B cell (primary cell): ENCODE data around the gene DNAAF8. TPM values are rescaled to one million over a fixed set of nuclear protein-coding genes. Genes with fewer than 3 reads are reported as not detected.

Source experiments
- ATAC-seq: fragments of 200-7000 bp; cut with Tn5 transposase; one replicate; pipeline ENCODE4 v1.10.0; 2021; ENCODE audit warnings: low read depth, mild to moderate bottlenecking, moderate number of reproducible peaks, moderate library complexity
- CTCF ChIA-PET: fragments of 350-600 bp; sonication (Branson Sonifier 250); formaldehyde crosslinking; loops from one replicate; lab custom pipeline; 2021; ENCODE audit warnings: antibody characterized with exemption, inconsistent platforms; lab: Charles Lee
- POLR2A ChIA-PET: fragments of 350-600 bp; sonication (Branson Sonifier 250); formaldehyde crosslinking; loops from one replicate; lab custom pipeline; 2021; ENCODE audit warnings: antibody characterized with exemption; lab: Charles Lee
- DNase-seq: peaks from one replicate; pipeline ENCODE4 v3.0.0; 2013
- H2AFZ ChIP-seq: 2 replicates; pipeline ENCODE4 v1.6.1; 2012; ENCODE audit warnings: mild to moderate bottlenecking, low read depth, low read length; ENCODE audit not compliant: insufficient read depth, poor library complexity, severe bottlenecking
- H3K27ac ChIP-seq, 2 donors: 1 replicate in 1 of 2; 2 replicates in 1 of 2; pipeline ENCODE4 v1.5.1; 2012 to 2013; ENCODE audit warnings: low read length in 2 of 2, mild to moderate bottlenecking in 2 of 2, moderate library complexity in 1 of 2
- H3K27me3 ChIP-seq, 4 experiments: fragments of 200-600 bp in 1 of 4; sonication (generic) in 1 of 4; replicated peaks in 1 of 4; 1 replicate in 2 of 4; 2 replicates in 2 of 4; pipeline versions ENCODE4 v1.6.1 to v1.7.0; 2013 to 2016; ENCODE audit warnings: low read length in 3 of 4, mild to moderate bottlenecking in 2 of 4, mixed read lengths in 1 of 4, moderate library complexity in 1 of 4; ENCODE audit not compliant: insufficient read depth in 4 of 4, control insufficient read depth in 3 of 4; ENCODE audit errors: control extremely low read depth in 1 of 4
- H3K36me3 ChIP-seq, 2 experiments: replicated peaks in 1 of 2; 1 replicate in 1 of 2; 2 replicates in 1 of 2; pipeline versions ENCODE4 v1.6.1 to v1.7.1; 2013; ENCODE audit warnings: low read length in 1 of 2; ENCODE audit not compliant: insufficient read depth in 2 of 2, control insufficient read depth in 1 of 2; ENCODE audit errors: control extremely low read depth in 1 of 2, extremely low read depth in 1 of 2
- H3K4me1 ChIP-seq, 2 donors: fragments of 200-600 bp in 1 of 2; sonication (generic) in 1 of 2; 1 replicate in 1 of 2; 2 replicates in 1 of 2; pipeline versions ENCODE4 v1.5.1 to v1.6.1; 2013 to 2017; ENCODE audit warnings: low read length in 2 of 2; ENCODE audit not compliant: control insufficient read depth in 2 of 2, insufficient read depth in 2 of 2
- H3K4me2 ChIP-seq: replicated peaks from 2 replicates; pipeline ENCODE3; 2012; ENCODE audit warnings: mild to moderate bottlenecking, low read depth, low read length; ENCODE audit not compliant: poor library complexity, severe bottlenecking
- H3K4me3 ChIP-seq, 5 experiments: fragments of 200-600 bp in 1 of 5; sonication (generic) in 1 of 5; 1 replicate in 3 of 5; 2 replicates in 2 of 5; pipeline versions ENCODE4 v1.5.1 to v1.7.0; 2011 to 2016; ENCODE audit warnings: low read length in 4 of 5, mild to moderate bottlenecking in 4 of 5, low read depth in 2 of 5, control low read depth in 1 of 5, moderate library complexity in 1 of 5; ENCODE audit not compliant: insufficient read depth in 1 of 5; ENCODE audit errors: control extremely low read depth in 1 of 5, extremely low read depth in 1 of 5
- H3K79me2 ChIP-seq: fragments of 200-600 bp; sonication (generic); one replicate; pipeline ENCODE4 v1.6.0; 2016; ENCODE audit warnings: low read length; ENCODE audit not compliant: control insufficient read depth, insufficient read depth
- H3K9ac ChIP-seq: fragments of 200-600 bp; sonication (generic); 2 replicates; pipeline ENCODE4 v1.6.1; 2017; ENCODE audit warnings: mild to moderate bottlenecking, low read length, moderate library complexity
- H3K9me3 ChIP-seq, 3 donors: one replicate each; pipeline versions ENCODE4 v1.6.1 to v1.7.1; 2013; ENCODE audit warnings: low read length in 2 of 3; ENCODE audit not compliant: control insufficient read depth in 2 of 3, insufficient read depth in 1 of 3; ENCODE audit errors: control extremely low read depth in 1 of 3
- H4K20me1 ChIP-seq: 2 replicates; pipeline ENCODE4 v1.6.0; 2012; ENCODE audit warnings: mild to moderate bottlenecking, low read length; ENCODE audit not compliant: insufficient read depth, control insufficient read depth, poor library complexity, severe bottlenecking
- H3K27ac Mint-ChIP-seq: one replicate; pipeline ENCODE4 v1.8.0; 2021; ENCODE audit warnings: mixed read lengths
- H3K27me3 Mint-ChIP-seq: one replicate; pipeline ENCODE4 v1.8.0; 2021; ENCODE audit warnings: mixed read lengths
- H3K4me1 Mint-ChIP-seq: one replicate; pipeline ENCODE4 v1.8.0; 2021; ENCODE audit warnings: mixed read lengths
- H3K4me3 Mint-ChIP-seq: one replicate; pipeline ENCODE4 v1.8.0; 2021; ENCODE audit warnings: mixed read lengths
- H3K9me3 Mint-ChIP-seq: one replicate; pipeline ENCODE4 v1.8.0; 2022; ENCODE audit warnings: mixed read lengths; ENCODE audit not compliant: insufficient read depth
- CTCF ChIP-seq: fragments of 200-600 bp; IDR thresholded peaks from one replicate; pipeline ENCODE4 v1.8.0; 2022; ENCODE audit warnings: antibody characterized with exemption, mild to moderate bottlenecking
- EZH2 ChIP-seq: IDR thresholded peaks from 2 replicates; pipeline ENCODE4 v1.6.1; 2012; ENCODE audit warnings: borderline replicate concordance, low read depth, mild to moderate bottlenecking, moderate library complexity, low read length; ENCODE audit not compliant: insufficient read depth, poor library complexity, severe bottlenecking
- WGBS: methylation state at CpG from one replicate; pipeline ENCODE4 v1.1.5; 2013; ENCODE audit warnings: missing lambda C conversion rate; ENCODE audit not compliant: insufficient coverage; 5-methylcytosine and 5-hydroxymethylcytosine counted together
- intact Hi-C: fragments of 100-400 bp; cut with micrococcal nuclease; formaldehyde crosslinking; loops from one replicate; pipeline ENCODE4 v1.10.0; 2022
- polyA plus RNA-seq: library from polyadenylated mRNA; depleted of rRNA; stranded (reverse); fragments of >200 nt; gene quantifications from 2 replicates; pipeline ENCODE4 v1.2.3, GENCODE V29; 2012
- total RNA-seq, 2 donors: library from RNA; stranded (reverse); fragments of 120-200 nt in 1 of 2; gene quantifications; 1 replicate in 1 of 2; 2 replicates in 1 of 2; pipeline versions ENCODE4 v1.2.3 to v1.2.4, GENCODE V29; 2013 to 2022

Gene DNAAF8
- total and polyA plus RNA-seq, 2 donors (not counting 1 experiment from before 2014, with no cell fraction given), result 0.09 to 0.44 TPM

GRCh38 chr16:4693296-4693955 is 40.9 kb upstream of the DNAAF8 start, which contains the start of gene NUDT16L1:
TSS of gene NUDT16L1 (plus strand) at chr16:4693562. CDS start at chr16:4693727, 165 bp downstream.
- intact Hi-C loops, result loop anchor here (1.0 to 5.0 kb wide), 8 partner anchors 69 to 421 kb away; partner anchors contain the start of genes GLYR1, HMOX2, MGRN1 and ROGDI
- H3K27me3 Mint-ChIP-seq, result no peaks in the 10 kb centered on the region
- H3K4me1 Mint-ChIP-seq, result peaks cover 22% of the 10 kb centered on the region
- ChIA-PET POLR2A (interaction anchor here (0.6 to 2.1 kb wide), 8 partner anchors 41 to 421 kb away, joined by 3 to 17 read pairs (median 4); partner anchors contain the start of genes ANKS3, DNAAF8, MGRN1 and TFAP4), CTCF (no interaction called here)
- peaks cover 13% of the 10 kb centered on the region for H4K20me1 ChIP-seq
- no peaks in the 10 kb centered on the region for H3K9me3 ChIP-seq
- TF ChIP-seq EZH2 (no peak), CTCF (no peak)
- peaks cover 16% of the 10 kb centered on the region for H3K79me2 ChIP-seq
- H3K9ac ChIP-seq, result peak within 1 kb of the TSS; percentile 93
- peaks cover 0 to 26% of the 10 kb centered on the region in 2 experiments for H3K36me3 ChIP-seq
- H3K4me3 ChIP-seq, result peak within 1 kb of the TSS; percentile 50 to 85 (median 81)
- no peaks in the 10 kb centered on the region for H3K27me3 ChIP-seq
- peak within 1 kb of the TSS; percentile 84 for H2AFZ ChIP-seq
- no peaks in the 10 kb centered on the region for H3K9me3 Mint-ChIP-seq
- peak; percentile 95 for ATAC-seq
- H3K27ac Mint-ChIP-seq, result peak within 1 kb of the TSS; percentile 90
- H3K4me3 Mint-ChIP-seq, result peak within 1 kb of the TSS; percentile 91
- under 1% methylated on average over 91 of the region's 91 CpGs for WGBS
- peak within 1 kb of the TSS; percentile 92 for H3K4me2 ChIP-seq
- peaks cover 15 to 19% of the 10 kb centered on the region in 2 donors for H3K4me1 ChIP-seq
- peak within 1 kb of the TSS; percentile 34 to 87 for H3K27ac ChIP-seq
- DNase-seq, result peak; percentile 97
